Neural cell (in vitro differentiated cells): ENCODE measurements around the gene SLC22A23. TPM values are rescaled to one million over a fixed set of nuclear protein-coding genes. Genes with fewer than 3 reads are reported as not detected.

Experiments
- H2AFZ ChIP-seq: fragments of 200-600, 300-800 bp; sonication (generic), shearing (Covaris generic); 2 replicates; pipeline ENCODE4 v1.6.0; 2014; ENCODE audit warnings: low read depth, mild to moderate bottlenecking, antibody characterized with exemption, low read length, moderate library complexity
- H3F3A ChIP-seq: fragments of 200-600 bp; shearing (Covaris generic); 2 replicates; pipeline ENCODE4 v1.6.1; 2016; ENCODE audit warnings: mild to moderate bottlenecking, moderate library complexity, mixed read lengths, antibody characterized with exemption, low read length; ENCODE audit not compliant: insufficient read depth, poor library complexity, severe bottlenecking
- H3K27ac ChIP-seq: fragments of 200-600, 300-800 bp; sonication (generic), shearing (Covaris generic); 2 replicates; pipeline ENCODE4 v1.5.1; 2014; ENCODE audit warnings: mild to moderate bottlenecking, low read length, moderate library complexity
- H3K27me3 ChIP-seq: fragments of 300-800, 200-600 bp; sonication (generic), shearing (Covaris generic); 2 replicates; pipeline ENCODE4 v1.6.0; 2014; ENCODE audit warnings: mild to moderate bottlenecking, low read depth, low read length, moderate library complexity; ENCODE audit not compliant: insufficient read depth
- H3K36me3 ChIP-seq: fragments of 300-800, 200-600 bp; sonication (generic), shearing (Covaris generic); 2 replicates; pipeline ENCODE4 v1.5.1; 2014; ENCODE audit warnings: mild to moderate bottlenecking, antibody characterized with exemption, low read length, moderate library complexity; ENCODE audit not compliant: insufficient read depth
- H3K4me2 ChIP-seq: fragments of 300-800, 200-600 bp; sonication (generic), shearing (Covaris generic); 2 replicates; pipeline ENCODE4 v1.6.0; 2014; ENCODE audit warnings: mild to moderate bottlenecking, low read length
- H3K4me3 ChIP-seq: fragments of 300-800, 200-600 bp; sonication (generic), shearing (Covaris generic); 2 replicates; pipeline ENCODE4 v1.5.1; 2014; ENCODE audit warnings: mild to moderate bottlenecking, low read length, moderate library complexity
- H3K79me2 ChIP-seq: fragments of 200-600 bp; shearing (Covaris generic); replicated peaks from 2 replicates; pipeline ENCODE4 v1.6.0; 2014; ENCODE audit warnings: mild to moderate bottlenecking, low read length, moderate library complexity; ENCODE audit not compliant: insufficient read depth
- H3K9ac ChIP-seq: fragments of 300-800, 200-600 bp; sonication (generic), shearing (Covaris generic); 2 replicates; pipeline ENCODE4 v1.6.1; 2016; ENCODE audit warnings: mild to moderate bottlenecking, low read length, mixed read lengths
- H3K9me2 ChIP-seq: fragments of 200-600 bp; shearing (Covaris generic); 2 replicates; pipeline ENCODE4 v1.6.1; 2016; ENCODE audit warnings: mild to moderate bottlenecking, low read length, mixed read lengths; ENCODE audit not compliant: insufficient read depth
- H3K9me3 ChIP-seq: fragments of 200-600, 300-800 bp; sonication (generic), shearing (Covaris generic); 2 replicates; pipeline ENCODE4 v1.6.1; 2016; ENCODE audit warnings: mild to moderate bottlenecking, mixed run types, low read length, moderate library complexity, mixed read lengths
- H4K20me1 ChIP-seq: fragments of 200-600 bp; shearing (Covaris generic); 2 replicates; pipeline ENCODE4 v1.6.1; 2016; ENCODE audit warnings: mild to moderate bottlenecking, mixed run types; ENCODE audit not compliant: insufficient read depth
- EP300 ChIP-seq: fragments of 450-650 bp; conservative IDR thresholded peaks from 2 replicates; pipeline ENCODE4 v1.6.1; 2014; ENCODE audit warnings: antibody characterized with exemption, mild to moderate bottlenecking, moderate library complexity; ENCODE audit not compliant: poor library complexity, severe bottlenecking
- EZH2 ChIP-seq: fragments of 200-600, 300-800 bp; shearing (Covaris generic), sonication (generic); IDR thresholded peaks from 2 replicates; pipeline ENCODE4 v1.6.1; 2014; ENCODE audit warnings: antibody characterized with exemption, low read length, borderline replicate concordance, mild to moderate bottlenecking; ENCODE audit not compliant: insufficient read depth, poor library complexity, severe bottlenecking
- POLR2AphosphoS5 ChIP-seq: IDR thresholded peaks from 2 replicates; pipeline ENCODE4 v1.6.1; 2012
- RAD21 ChIP-seq: fragments of 450-650 bp; conservative IDR thresholded peaks from 2 replicates; pipeline ENCODE4 v1.6.1; 2014; ENCODE audit warnings: antibody characterized with exemption, mild to moderate bottlenecking, moderate library complexity
- TAF1 ChIP-seq: IDR thresholded peaks from 2 replicates; pipeline ENCODE4 v1.6.1; 2012; ENCODE audit warnings: low read depth
- polyA plus RNA-seq: library from polyadenylated mRNA; depleted of rRNA; stranded (reverse); fragments of >200 nt; gene quantifications from 2 replicates; pipeline ENCODE4 v1.2.3, GENCODE V29; 2014
- TF ChIP-seq, protein P1 (sequence below): IDR thresholded peaks from 2 replicates; pipeline ENCODE4 v1.6.1; 2012; ENCODE audit warnings: borderline replicate concordance
- TF ChIP-seq, protein P2 (sequence below): fragments of 450-650 bp; IDR thresholded peaks from 2 replicates; pipeline ENCODE4 v1.5.1; 2014; ENCODE audit warnings: antibody characterized with exemption, mild to moderate bottlenecking, moderate library complexity; ENCODE audit not compliant: poor library complexity, severe bottlenecking

Gene SLC22A23
- polyA plus RNA-seq, 1 donor from 2014 or later: 8.8 TPM

DNA sequence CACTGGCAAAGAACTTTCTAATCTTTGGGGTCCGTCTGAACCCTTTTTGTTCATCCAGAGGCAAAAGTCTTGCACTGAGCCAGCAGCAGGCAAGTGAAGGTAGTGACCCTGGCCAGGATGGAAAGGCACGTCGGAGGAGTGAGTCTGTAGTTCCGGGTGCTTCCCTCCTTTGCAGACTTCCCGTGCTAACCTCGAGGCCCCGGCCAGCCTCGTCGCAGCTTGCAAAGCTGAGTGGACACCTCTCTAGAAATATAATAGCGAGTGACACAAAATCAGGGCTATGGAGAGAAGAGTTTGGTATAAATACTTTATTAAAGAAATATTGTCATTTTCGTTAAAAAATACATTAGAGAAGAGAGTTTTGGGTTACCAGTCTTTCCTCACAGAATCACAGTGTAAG is 188.2 kb downstream of the SLC22A23 start:
- Histone ChIP-seq H3K79me2 (peaks cover 6% of the 10 kb centered on the region), H2AFZ (no peak overlapping the region), H3K9me3 (no peaks in the 10 kb centered on the region), H3K9me2 (no peaks in the 10 kb centered on the region), H3K27ac (no peak overlapping the region), H4K20me1 (no peaks in the 10 kb centered on the region), H3K9ac (no peak overlapping the region), H3F3A (no peaks in the 10 kb centered on the region), H3K36me3 (peaks cover 7% of the 10 kb centered on the region), H3K4me3 (no peak overlapping the region), H3K4me2 (no peak overlapping the region), H3K27me3 (no peaks in the 10 kb centered on the region)
- TF ChIP-seq, protein P1, sequence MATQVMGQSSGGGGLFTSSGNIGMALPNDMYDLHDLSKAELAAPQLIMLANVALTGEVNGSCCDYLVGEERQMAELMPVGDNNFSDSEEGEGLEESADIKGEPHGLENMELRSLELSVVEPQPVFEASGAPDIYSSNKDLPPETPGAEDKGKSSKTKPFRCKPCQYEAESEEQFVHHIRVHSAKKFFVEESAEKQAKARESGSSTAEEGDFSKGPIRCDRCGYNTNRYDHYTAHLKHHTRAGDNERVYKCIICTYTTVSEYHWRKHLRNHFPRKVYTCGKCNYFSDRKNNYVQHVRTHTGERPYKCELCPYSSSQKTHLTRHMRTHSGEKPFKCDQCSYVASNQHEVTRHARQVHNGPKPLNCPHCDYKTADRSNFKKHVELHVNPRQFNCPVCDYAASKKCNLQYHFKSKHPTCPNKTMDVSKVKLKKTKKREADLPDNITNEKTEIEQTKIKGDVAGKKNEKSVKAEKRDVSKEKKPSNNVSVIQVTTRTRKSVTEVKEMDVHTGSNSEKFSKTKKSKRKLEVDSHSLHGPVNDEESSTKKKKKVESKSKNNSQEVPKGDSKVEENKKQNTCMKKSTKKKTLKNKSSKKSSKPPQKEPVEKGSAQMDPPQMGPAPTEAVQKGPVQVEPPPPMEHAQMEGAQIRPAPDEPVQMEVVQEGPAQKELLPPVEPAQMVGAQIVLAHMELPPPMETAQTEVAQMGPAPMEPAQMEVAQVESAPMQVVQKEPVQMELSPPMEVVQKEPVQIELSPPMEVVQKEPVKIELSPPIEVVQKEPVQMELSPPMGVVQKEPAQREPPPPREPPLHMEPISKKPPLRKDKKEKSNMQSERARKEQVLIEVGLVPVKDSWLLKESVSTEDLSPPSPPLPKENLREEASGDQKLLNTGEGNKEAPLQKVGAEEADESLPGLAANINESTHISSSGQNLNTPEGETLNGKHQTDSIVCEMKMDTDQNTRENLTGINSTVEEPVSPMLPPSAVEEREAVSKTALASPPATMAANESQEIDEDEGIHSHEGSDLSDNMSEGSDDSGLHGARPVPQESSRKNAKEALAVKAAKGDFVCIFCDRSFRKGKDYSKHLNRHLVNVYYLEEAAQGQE: no peak
- TF ChIP-seq, protein P2, sequence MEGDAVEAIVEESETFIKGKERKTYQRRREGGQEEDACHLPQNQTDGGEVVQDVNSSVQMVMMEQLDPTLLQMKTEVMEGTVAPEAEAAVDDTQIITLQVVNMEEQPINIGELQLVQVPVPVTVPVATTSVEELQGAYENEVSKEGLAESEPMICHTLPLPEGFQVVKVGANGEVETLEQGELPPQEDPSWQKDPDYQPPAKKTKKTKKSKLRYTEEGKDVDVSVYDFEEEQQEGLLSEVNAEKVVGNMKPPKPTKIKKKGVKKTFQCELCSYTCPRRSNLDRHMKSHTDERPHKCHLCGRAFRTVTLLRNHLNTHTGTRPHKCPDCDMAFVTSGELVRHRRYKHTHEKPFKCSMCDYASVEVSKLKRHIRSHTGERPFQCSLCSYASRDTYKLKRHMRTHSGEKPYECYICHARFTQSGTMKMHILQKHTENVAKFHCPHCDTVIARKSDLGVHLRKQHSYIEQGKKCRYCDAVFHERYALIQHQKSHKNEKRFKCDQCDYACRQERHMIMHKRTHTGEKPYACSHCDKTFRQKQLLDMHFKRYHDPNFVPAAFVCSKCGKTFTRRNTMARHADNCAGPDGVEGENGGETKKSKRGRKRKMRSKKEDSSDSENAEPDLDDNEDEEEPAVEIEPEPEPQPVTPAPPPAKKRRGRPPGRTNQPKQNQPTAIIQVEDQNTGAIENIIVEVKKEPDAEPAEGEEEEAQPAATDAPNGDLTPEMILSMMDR: no peak

DNA sequence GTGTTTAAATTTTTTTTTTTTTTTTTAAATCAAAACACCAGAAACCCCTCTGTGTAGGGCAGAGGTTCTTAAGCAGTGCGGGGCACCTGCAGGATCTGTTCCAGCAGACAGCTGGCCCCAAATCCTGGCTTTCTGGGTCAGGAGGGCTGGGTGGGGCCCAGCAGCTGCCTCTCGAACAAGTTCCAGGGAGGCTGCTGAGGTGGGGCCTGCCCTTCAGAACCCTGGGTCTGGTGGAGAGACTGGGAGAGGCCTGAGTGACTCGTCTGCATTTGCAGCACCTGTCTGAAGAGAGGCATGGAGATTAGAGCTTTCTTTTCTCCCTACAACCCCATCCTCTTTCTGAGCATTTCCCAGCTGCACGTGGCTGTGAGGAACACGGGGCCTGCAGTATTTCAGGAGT is 189.7 kb downstream of the SLC22A23 start:
- Histone ChIP-seq H3K9me2 (no peaks in the 10 kb centered on the region), H3K27me3 (no peaks in the 10 kb centered on the region), H4K20me1 (no peaks in the 10 kb centered on the region), H3K9me3 (no peaks in the 10 kb centered on the region), H3K79me2 (peaks cover 10% of the 10 kb centered on the region), H3K4me3 (no peak overlapping the region), H3K36me3 (peaks cover 3% of the 10 kb centered on the region), H2AFZ (no peak overlapping the region), H3K9ac (no peak overlapping the region), H3F3A (no peaks in the 10 kb centered on the region), H3K4me2 (no peak overlapping the region), H3K27ac (no peak overlapping the region)
- TF ChIP-seq RAD21 (no peak), EP300 (no peak), TAF1 (no peak), POLR2AphosphoS5 (no peak), EZH2 (no peak)
- TF ChIP-seq, protein P2: no peak
- TF ChIP-seq, protein P1: no peak
